Endothelial cell (in vitro differentiated cells): Measurements from ENCODE around the gene SFRP2. TPM values are rescaled to one million over a fixed set of nuclear protein-coding genes. Genes with fewer than 3 reads are reported as not detected.

Experiments
- DNase-seq: peaks from one replicate; pipeline ENCODE4 v3.0.0; 2021; ENCODE audit warnings: low spot score
- H3K27ac Mint-ChIP-seq: one replicate; pipeline ENCODE4 v1.8.0; 2021; ENCODE audit warnings: mixed read lengths, inconsistent platforms; ENCODE audit not compliant: unreplicated experiment
- H3K27me3 Mint-ChIP-seq: one replicate; pipeline ENCODE4 v1.8.0; 2021; ENCODE audit warnings: mild to moderate bottlenecking, moderate library complexity, mixed read lengths, inconsistent platforms; ENCODE audit not compliant: unreplicated experiment
- H3K36me3 Mint-ChIP-seq: one replicate; pipeline ENCODE4 v1.8.0; 2021; ENCODE audit warnings: mild to moderate bottlenecking, low read depth, mixed read lengths, inconsistent platforms; ENCODE audit not compliant: unreplicated experiment
- H3K4me1 Mint-ChIP-seq: one replicate; pipeline ENCODE4 v1.8.0; 2021; ENCODE audit warnings: mild to moderate bottlenecking, mixed read lengths, inconsistent platforms; ENCODE audit not compliant: unreplicated experiment
- H3K4me3 Mint-ChIP-seq: one replicate; pipeline ENCODE4 v1.8.0; 2021; ENCODE audit warnings: mild to moderate bottlenecking, mixed read lengths, inconsistent platforms; ENCODE audit not compliant: unreplicated experiment
- H3K9me3 Mint-ChIP-seq: one replicate; pipeline ENCODE4 v1.8.0; 2021; ENCODE audit warnings: mixed read lengths, inconsistent platforms; ENCODE audit not compliant: unreplicated experiment
- total RNA-seq: library from RNA; stranded (reverse); fragmentation: NEBNext Ultra II Directional; extraction: Animal tissue kit (Norgen Biotek cat#: 25700); gene quantifications from one replicate; pipeline ENCODE4 v1.2.1, GENCODE V29; 2021; ENCODE audit not compliant: unreplicated experiment
- TF ChIP-seq, protein P1 (sequence below): fragments of 200-600 bp; sonication (generic); IDR thresholded peaks from one replicate; pipeline ENCODE4 v1.5.0; 2021; ENCODE audit warnings: antibody characterized with exemption; ENCODE audit not compliant: unreplicated experiment

Gene SFRP2
- total RNA-seq, 1 donor from 2014 or later, result 4.1 TPM

DNA sequence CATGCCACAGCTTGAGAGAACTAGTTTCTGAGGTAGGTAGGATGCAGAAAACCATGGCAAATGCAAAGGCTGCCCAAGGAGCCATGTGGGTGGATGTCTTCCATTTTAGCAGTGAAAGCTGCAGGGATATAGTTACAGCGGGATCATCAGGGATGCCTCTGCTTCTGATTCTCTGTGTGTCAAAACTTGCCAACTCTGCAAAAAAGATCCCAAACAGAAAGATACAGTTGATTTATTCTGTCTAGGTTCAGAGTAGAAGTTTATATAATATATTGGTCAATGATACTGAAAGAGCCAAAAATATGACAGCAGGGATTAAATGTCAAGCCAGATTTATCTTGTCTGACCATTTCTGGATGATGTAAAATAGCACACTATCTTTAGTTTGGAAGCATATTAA lies 42.4 kb upstream of the SFRP2 start:
- Mint-ChIP-seq H3K27ac (no peak overlapping the region), H3K4me1 (no peaks in the 10 kb centered on the region), H3K4me3 (no peak overlapping the region), H3K27me3 (peaks cover 1% of the 10 kb centered on the region), H3K36me3 (no peaks in the 10 kb centered on the region), H3K9me3 (no peaks in the 10 kb centered on the region)
- TF ChIP-seq, protein P1, sequence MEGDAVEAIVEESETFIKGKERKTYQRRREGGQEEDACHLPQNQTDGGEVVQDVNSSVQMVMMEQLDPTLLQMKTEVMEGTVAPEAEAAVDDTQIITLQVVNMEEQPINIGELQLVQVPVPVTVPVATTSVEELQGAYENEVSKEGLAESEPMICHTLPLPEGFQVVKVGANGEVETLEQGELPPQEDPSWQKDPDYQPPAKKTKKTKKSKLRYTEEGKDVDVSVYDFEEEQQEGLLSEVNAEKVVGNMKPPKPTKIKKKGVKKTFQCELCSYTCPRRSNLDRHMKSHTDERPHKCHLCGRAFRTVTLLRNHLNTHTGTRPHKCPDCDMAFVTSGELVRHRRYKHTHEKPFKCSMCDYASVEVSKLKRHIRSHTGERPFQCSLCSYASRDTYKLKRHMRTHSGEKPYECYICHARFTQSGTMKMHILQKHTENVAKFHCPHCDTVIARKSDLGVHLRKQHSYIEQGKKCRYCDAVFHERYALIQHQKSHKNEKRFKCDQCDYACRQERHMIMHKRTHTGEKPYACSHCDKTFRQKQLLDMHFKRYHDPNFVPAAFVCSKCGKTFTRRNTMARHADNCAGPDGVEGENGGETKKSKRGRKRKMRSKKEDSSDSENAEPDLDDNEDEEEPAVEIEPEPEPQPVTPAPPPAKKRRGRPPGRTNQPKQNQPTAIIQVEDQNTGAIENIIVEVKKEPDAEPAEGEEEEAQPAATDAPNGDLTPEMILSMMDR, result no peak
- DNase-seq, result no peak

DNA sequence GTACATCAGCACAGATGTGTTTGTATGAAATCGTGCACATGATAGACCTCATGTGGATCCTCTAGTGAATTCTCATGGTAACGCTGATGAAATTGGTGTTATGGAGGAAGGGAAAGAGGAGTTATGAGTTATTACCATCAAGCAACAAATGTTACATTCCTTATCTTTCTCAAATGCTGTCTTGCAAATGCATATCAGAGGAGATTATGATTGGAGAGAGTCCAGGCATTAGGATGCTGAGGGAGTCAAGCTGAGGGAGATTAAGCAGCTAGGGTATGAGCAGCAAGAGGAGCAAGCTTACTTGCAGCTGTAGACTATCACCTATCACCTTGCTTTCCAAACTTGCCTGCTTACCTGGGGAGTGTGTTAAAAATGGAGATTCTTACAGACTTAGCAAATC lies 36.8 kb upstream of the SFRP2 start:
- Mint-ChIP-seq H3K9me3 (no peaks in the 10 kb centered on the region), H3K27me3 (no peaks in the 10 kb centered on the region), H3K4me3 (no peak overlapping the region), H3K4me1 (no peaks in the 10 kb centered on the region), H3K27ac (no peak overlapping the region), H3K36me3 (no peaks in the 10 kb centered on the region)
- DNase-seq, result no peak
- TF ChIP-seq, protein P1, result no peak

DNA sequence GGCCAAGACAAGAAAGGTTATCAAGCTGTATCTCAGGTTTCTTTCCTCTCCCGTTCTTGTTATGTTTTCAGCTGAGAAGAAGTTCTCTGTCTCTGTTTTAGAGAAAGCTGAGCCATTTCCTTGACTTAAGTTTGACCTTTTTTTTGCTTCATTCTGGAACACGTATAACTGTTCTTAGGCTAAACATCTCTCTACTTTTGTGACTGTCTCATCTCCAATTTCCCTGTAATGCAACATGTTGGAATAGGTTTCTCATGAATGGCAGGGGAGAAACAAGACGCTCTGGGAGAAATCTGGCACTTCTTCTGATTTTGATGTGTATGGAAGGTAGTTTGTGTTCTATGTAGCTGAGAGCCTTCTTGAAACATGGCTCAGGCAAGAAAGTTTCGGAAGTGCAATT lies 36.2 kb upstream of the SFRP2 start:
- DNase-seq, result no peak
- H3K27ac Mint-ChIP-seq, result no peak overlapping the region
- H3K36me3 Mint-ChIP-seq, result no peaks in the 10 kb centered on the region
- H3K27me3 Mint-ChIP-seq, result no peaks in the 10 kb centered on the region
- H3K9me3 Mint-ChIP-seq, result no peaks in the 10 kb centered on the region
- H3K4me1 Mint-ChIP-seq, result no peaks in the 10 kb centered on the region
- H3K4me3 Mint-ChIP-seq, result no peak overlapping the region
- TF ChIP-seq, protein P1, result no peak

DNA sequence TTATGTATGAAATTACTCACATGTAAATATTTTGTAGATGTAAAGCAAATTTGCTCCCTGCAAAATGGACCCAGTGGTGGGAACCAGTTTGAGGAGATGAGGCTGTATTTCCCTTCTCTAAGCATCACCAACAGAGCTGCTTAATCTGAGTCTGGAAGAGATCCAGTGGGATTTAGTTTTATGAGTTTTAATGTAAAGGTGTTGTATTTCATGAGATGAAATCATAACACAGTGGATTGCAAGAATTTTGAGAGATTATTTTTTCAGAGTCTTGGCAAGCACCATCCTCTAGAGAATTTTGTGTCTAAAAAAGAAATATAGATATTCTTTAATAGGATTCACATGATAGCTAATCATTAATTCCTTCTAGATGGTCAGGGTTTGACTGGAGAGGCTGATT lies 35.6 kb upstream of the SFRP2 start:
- Mint-ChIP-seq H3K27me3 (no peaks in the 10 kb centered on the region), H3K9me3 (no peaks in the 10 kb centered on the region), H3K4me1 (no peaks in the 10 kb centered on the region), H3K4me3 (no peak overlapping the region), H3K27ac (no peak overlapping the region), H3K36me3 (no peaks in the 10 kb centered on the region)
- TF ChIP-seq, protein P1, result no peak
- DNase-seq, result no peak

DNA sequence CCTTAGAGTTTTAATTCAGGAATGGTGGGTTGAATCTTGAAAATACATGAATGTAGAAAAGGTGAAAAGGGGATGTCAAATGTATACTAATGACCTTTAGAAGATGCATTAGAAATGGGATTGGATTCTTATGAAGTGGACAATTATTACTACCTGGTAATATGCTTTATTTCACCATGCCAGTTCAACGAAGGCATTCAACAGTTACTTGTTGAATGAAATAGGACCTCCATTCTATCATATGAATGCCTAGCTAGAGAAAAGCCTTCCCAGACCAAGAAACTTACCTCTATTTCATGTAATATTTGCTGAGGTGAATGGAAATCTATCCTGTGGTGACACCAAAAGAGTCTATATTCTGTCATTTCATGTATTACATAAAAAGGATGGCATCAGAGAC lies 34.6 kb upstream of the SFRP2 start:
- TF ChIP-seq, protein P1, result no peak
- Mint-ChIP-seq H3K36me3 (no peaks in the 10 kb centered on the region), H3K27ac (no peak overlapping the region), H3K4me1 (no peaks in the 10 kb centered on the region), H3K4me3 (no peak overlapping the region), H3K27me3 (no peaks in the 10 kb centered on the region), H3K9me3 (no peaks in the 10 kb centered on the region)
- DNase-seq, result no peak
